DND-41 (cell line): ENCODE data around the gene B4GALT5.

ENCODE experiments used
- ATAC-seq: fragments of 200-7000 bp; cut with Tn5 transposase; 3 replicates; pipeline ENCODE4 v1.9.1; 2021; ENCODE audit warnings: low read depth; ENCODE audit not compliant: insufficient read depth
- DNase-seq: peaks from one replicate; pipeline ENCODE4 v3.0.0-alpha.2; 2020
- H2AFZ ChIP-seq: 2 replicates; pipeline ENCODE4 v1.6.0; 2012; ENCODE audit warnings: low read depth, low read length
- H3K27ac ChIP-seq: 2 replicates; pipeline ENCODE4 v1.5.1; 2012; ENCODE audit warnings: low read length, inconsistent platforms
- H3K27me3 ChIP-seq: fragments of 200-600 bp; sonication (generic); 2 replicates; pipeline ENCODE4 v1.6.0; 2012; ENCODE audit warnings: low read length, mild to moderate bottlenecking, inconsistent platforms; ENCODE audit not compliant: insufficient read depth, poor library complexity
- H3K36me3 ChIP-seq: 2 replicates; pipeline ENCODE4 v1.5.1; 2012; ENCODE audit warnings: low read length, inconsistent platforms; ENCODE audit not compliant: insufficient read depth
- H3K4me1 ChIP-seq: 2 replicates; pipeline ENCODE4 v1.5.1; 2012; ENCODE audit warnings: mild to moderate bottlenecking, low read length; ENCODE audit not compliant: insufficient read depth
- H3K4me2 ChIP-seq: 2 replicates; pipeline ENCODE4 v1.6.0; 2012; ENCODE audit warnings: mild to moderate bottlenecking, moderate library complexity, low read length, inconsistent platforms; ENCODE audit not compliant: insufficient read depth
- H3K4me3 ChIP-seq, 2 experiments: fragments of 200-600 bp in 1 of 2; shearing (Covaris generic) in 1 of 2; 2 replicates each; pipeline ENCODE4 v1.5.1; 2012 to 2016; ENCODE audit warnings: inconsistent platforms in 2 of 2, low read length in 2 of 2, mild to moderate bottlenecking in 2 of 2, low read depth in 1 of 2, moderate library complexity in 1 of 2
- H3K79me2 ChIP-seq: 2 replicates; pipeline ENCODE4 v1.6.0; 2012; ENCODE audit warnings: low read length, inconsistent platforms; ENCODE audit not compliant: insufficient read depth
- H3K9ac ChIP-seq: 2 replicates; pipeline ENCODE4 v1.6.0; 2012; ENCODE audit warnings: low read depth, mild to moderate bottlenecking, inconsistent platforms, low read length, moderate library complexity
- H3K9me3 ChIP-seq: 2 replicates; pipeline ENCODE4 v1.5.1; 2012; ENCODE audit warnings: low read length, moderate library complexity, mild to moderate bottlenecking, inconsistent platforms; ENCODE audit not compliant: insufficient read depth, severe bottlenecking
- H4K20me1 ChIP-seq: 2 replicates; pipeline ENCODE4 v1.6.0; 2012; ENCODE audit warnings: low read length; ENCODE audit not compliant: insufficient read depth
- EZH2 ChIP-seq: IDR thresholded peaks from 3 replicates; pipeline ENCODE4 v1.6.1; 2012; ENCODE audit warnings: borderline replicate concordance, low read depth, mild to moderate bottlenecking, moderate library complexity, low read length, inconsistent platforms; ENCODE audit not compliant: severe bottlenecking
- TF ChIP-seq, protein P1 (sequence below): IDR thresholded peaks from 2 replicates; pipeline ENCODE4 v1.5.1; 2012; ENCODE audit warnings: borderline replicate concordance, low read length, moderate library complexity, mild to moderate bottlenecking; ENCODE audit not compliant: poor library complexity, severe bottlenecking; ENCODE audit errors: extremely low read depth

Gene B4GALT5

DNA sequence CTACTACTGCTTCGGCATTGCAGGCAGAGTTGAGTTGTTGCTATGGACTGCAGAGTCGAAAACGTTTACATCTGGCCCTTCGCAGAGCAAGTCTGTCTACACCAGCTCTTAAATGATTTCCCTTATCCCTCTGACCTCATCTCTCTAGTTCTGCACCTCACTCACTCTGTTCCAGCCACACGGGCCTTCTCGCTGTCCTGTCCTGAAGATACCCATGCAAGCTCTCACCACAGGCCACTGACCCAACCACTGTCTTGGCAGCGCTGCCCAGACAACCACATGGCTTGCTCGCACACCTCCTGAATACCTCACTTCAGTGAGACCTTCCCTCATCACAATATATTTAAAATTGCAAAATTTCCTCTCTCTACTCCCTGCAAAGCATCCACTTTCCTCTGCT lies 31.4 kb downstream of the B4GALT5 start:
- H3K4me1 ChIP-seq, result no peaks in the 10 kb centered on the region

DNA sequence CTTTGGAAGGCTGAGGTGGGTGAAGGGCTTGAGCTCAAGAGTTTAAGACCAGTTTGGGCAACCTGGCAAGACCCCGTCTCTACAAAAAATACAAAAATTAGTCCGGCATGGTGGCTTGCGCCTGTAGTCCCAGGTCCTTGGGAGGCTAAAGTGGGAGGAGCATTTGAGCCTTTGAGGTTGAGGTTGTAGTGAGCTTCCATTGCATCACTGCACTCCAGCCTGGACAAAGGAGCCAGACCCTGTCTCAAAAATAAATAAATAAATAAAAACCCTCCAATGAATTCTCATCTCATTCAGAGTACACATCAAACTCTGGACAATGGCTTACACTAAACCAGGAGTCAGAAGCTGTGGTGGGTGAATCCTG lies 31.8 kb downstream of the B4GALT5 start:
- Histone ChIP-seq H3K4me1 (peaks cover 4% of the 10 kb centered on the region), H3K4me3 (no peak overlapping the region), H3K27me3 (no peaks in the 10 kb centered on the region), H3K79me2 (peaks cover 85% of the 10 kb centered on the region), H4K20me1 (peaks cover 62% of the 10 kb centered on the region), H3K9me3 (no peaks in the 10 kb centered on the region), H2AFZ (no peak overlapping the region), H3K36me3 (no peaks in the 10 kb centered on the region), H3K4me2 (no peak overlapping the region), H3K27ac (no peak overlapping the region), H3K9ac (no peak overlapping the region)
- no peak for DNase-seq
- no peak for TF ChIP-seq EZH2
- TF ChIP-seq, protein P1, sequence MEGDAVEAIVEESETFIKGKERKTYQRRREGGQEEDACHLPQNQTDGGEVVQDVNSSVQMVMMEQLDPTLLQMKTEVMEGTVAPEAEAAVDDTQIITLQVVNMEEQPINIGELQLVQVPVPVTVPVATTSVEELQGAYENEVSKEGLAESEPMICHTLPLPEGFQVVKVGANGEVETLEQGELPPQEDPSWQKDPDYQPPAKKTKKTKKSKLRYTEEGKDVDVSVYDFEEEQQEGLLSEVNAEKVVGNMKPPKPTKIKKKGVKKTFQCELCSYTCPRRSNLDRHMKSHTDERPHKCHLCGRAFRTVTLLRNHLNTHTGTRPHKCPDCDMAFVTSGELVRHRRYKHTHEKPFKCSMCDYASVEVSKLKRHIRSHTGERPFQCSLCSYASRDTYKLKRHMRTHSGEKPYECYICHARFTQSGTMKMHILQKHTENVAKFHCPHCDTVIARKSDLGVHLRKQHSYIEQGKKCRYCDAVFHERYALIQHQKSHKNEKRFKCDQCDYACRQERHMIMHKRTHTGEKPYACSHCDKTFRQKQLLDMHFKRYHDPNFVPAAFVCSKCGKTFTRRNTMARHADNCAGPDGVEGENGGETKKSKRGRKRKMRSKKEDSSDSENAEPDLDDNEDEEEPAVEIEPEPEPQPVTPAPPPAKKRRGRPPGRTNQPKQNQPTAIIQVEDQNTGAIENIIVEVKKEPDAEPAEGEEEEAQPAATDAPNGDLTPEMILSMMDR, result no peak
- ATAC-seq, result no peak

More for the DNA sequence above, 31.4 kb downstream of the B4GALT5 start:
- Histone ChIP-seq H3K27me3 (no peaks in the 10 kb centered on the region), H3K4me3 (no peak overlapping the region), H3K9me3 (no peaks in the 10 kb centered on the region), H3K27ac (no peak overlapping the region), H3K4me2 (no peak overlapping the region), H3K79me2 (peaks cover 85% of the 10 kb centered on the region), H3K9ac (no peak overlapping the region), H3K36me3 (no peaks in the 10 kb centered on the region), H2AFZ (no peak overlapping the region), H4K20me1 (peaks cover 62% of the 10 kb centered on the region)
- DNase-seq (no peak), ATAC-seq (no peak)
- no peak for TF ChIP-seq EZH2
- TF ChIP-seq, protein P1, result no peak

DNA sequence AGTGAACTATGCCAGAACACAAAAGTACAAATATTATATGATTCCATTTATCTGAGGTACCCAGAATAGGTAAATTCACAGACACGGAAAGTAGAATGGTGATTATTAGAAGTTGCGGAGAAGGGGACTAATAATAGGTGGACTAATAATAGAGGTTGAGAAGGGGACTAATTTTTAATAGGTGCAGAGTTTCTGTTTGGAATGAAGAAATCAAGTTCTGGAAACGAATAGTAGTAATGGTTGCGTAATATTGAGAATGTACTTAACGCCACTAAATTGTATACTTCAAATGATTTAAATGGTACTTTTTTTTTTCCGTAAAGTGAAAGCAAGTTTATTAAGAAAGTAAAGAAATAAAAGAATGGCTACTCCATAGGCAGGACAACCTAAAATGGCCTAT lies 33.2 kb downstream of the B4GALT5 start:
- DNase-seq, result no peak
- H3K79me2 ChIP-seq, result peaks cover 86% of the 10 kb centered on the region
- H3K9me3 ChIP-seq, result no peaks in the 10 kb centered on the region
- H3K36me3 ChIP-seq, result no peaks in the 10 kb centered on the region
- H3K4me1 ChIP-seq, result peaks cover 7% of the 10 kb centered on the region
- no peak for TF ChIP-seq EZH2
- TF ChIP-seq, protein P1, result no peak
- no peak overlapping the region for H3K27ac ChIP-seq
- H3K4me2 ChIP-seq, result no peak overlapping the region
- H4K20me1 ChIP-seq, result peaks cover 63% of the 10 kb centered on the region
- no peaks in the 10 kb centered on the region for H3K27me3 ChIP-seq
- no peak overlapping the region for H3K9ac ChIP-seq
- no peak overlapping the region for H2AFZ ChIP-seq
- no peak overlapping the region for H3K4me3 ChIP-seq
- ATAC-seq, result no peak

DNA sequence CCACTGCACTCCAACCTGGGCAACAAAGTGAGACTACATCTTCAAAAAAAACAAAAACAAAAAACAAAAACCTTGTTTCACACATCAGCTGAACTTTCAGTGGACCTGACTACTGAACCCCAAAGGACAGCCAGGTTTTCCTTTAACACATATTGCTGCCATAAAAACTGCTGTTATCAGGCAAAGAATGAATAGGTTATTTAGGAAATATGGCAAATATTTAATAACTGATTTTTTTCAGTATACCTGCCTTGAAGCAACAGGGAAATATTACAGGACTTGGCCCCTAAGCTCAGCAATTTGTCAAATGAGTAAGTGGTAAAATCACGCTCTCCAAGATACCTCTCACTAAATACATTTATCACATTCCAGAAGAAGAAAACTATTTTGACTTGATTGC lies 34.0 kb downstream of the B4GALT5 start:
- DNase-seq, result no peak
- H2AFZ ChIP-seq, result no peak overlapping the region
- peaks cover 7% of the 10 kb centered on the region for H3K4me1 ChIP-seq
- H3K79me2 ChIP-seq, result peaks cover 86% of the 10 kb centered on the region
- H3K36me3 ChIP-seq, result no peaks in the 10 kb centered on the region
- ATAC-seq, result no peak
- peaks cover 66% of the 10 kb centered on the region for H4K20me1 ChIP-seq
- H3K4me3 ChIP-seq, result no peak overlapping the region
- no peak overlapping the region for H3K27ac ChIP-seq
- no peak for TF ChIP-seq EZH2
- TF ChIP-seq, protein P1, result no peak
- no peak overlapping the region for H3K9ac ChIP-seq
- H3K4me2 ChIP-seq, result no peak overlapping the region
- no peaks in the 10 kb centered on the region for H3K9me3 ChIP-seq
- no peaks in the 10 kb centered on the region for H3K27me3 ChIP-seq
